ENCODE measurements around the gene GRID1.
"Not testable (repeated sequence)": the region's sequence is repeated elsewhere in the genome, so short reads cannot be mapped to it uniquely, and the experiment has no call there.

Gene GRID1

GRCh38 chr10:85850736-85851135, 515.9 kb downstream of the GRID1 start:
- no peak for DNase-seq

GRCh38 chr10:85849315-85849714, 517.3 kb downstream of the GRID1 start:
- no peak for DNase-seq

- no peak for DNase-seq
Measured at GRCh38 chr10:85848756-85849155, 517.8 kb downstream of the GRID1 start.

DNA sequence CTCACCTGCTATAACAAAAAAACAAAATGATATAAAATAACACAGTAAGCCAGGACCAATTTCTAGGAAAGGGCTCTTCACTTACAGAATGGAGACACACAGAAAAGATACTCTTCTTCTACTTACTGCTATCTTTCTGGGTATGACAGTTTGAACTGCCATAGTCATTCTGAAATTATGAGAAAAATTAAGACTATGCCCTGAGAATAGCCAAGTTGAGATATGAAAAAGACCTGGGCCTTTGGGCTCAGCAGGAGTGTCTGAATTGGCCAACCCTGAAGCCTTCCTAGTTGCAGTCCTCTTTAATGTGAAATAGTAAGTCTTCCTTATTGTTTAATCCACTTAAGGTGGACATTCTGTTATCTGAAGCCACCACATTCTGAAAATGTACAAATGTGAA, 519.5 kb downstream of the GRID1 start:
- no peak for DNase-seq

- DNase-seq = not testable (repeated sequence)
Measured at GRCh38 chr10:85838660-85839059, 527.9 kb downstream of the GRID1 start.

DNA sequence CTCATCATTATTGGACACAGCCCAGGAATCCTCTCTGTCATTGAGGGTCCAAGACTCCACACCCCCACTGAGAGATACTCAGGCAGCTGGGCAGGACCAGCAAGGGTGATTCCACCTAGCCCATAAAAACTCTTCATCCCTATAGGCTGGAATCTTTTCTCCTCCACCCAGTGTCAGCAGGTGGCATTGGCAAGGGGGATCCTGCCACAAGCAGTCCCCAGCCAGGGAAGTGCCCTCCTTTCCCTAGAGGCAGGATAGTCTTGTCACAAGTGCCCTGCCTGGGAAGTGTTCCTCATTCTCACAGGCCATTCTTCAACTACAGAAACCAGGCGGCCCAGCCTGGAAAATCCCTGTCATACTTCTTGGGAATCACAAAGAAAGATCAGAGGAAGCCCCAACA, 533.6 kb downstream of the GRID1 start:
- no peak for DNase-seq

GRCh38 chr10:85831422-85831821, 535.2 kb downstream of the GRID1 start:
- DNase-seq = no peak

DNA sequence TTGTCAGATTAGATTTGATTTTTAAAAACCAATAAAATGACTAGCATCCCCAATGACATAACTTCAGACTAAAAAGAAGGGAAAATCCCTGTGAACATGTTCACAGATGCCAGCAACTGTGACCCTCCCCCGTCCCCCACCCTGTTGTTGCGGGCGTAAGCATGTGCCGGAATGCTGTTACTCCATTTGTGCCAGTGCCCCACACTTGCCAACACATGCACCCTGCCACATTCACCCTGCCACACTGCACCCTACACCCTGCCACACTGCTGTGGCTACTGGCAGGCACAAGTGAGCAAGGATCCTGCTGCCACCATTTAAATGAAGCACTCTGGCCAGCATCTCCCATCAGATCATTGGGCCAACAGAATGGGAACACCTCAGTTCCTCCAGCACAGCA, 540.2 kb downstream of the GRID1 start:
- DNase-seq = no peak

DNA sequence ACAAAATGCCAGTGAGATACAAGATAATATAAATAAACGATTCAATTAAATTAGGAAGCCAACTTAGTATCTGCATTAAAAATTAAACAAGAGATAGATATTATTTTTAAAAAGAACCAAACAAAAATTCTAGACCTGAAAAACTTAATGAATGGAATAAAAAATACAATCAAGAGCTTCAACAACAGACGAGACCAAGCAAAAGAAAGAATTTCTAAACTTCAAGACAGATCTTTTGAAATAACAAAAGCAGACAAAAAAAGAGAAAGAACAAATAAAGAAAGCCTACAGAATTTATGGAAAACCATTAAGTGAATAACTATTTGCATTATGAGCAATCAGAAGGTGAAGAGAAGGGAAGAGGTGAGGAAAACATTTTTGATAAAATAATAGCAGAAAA, 555.2 kb downstream of the GRID1 start:
- no peak for DNase-seq

- DNase-seq = no peak
Measured at GRCh38 chr10:85810674-85811073, 555.9 kb downstream of the GRID1 start.

GRCh38 chr10:85795460-85795859, 571.1 kb downstream of the GRID1 start:
- DNase-seq = no peak

DNA sequence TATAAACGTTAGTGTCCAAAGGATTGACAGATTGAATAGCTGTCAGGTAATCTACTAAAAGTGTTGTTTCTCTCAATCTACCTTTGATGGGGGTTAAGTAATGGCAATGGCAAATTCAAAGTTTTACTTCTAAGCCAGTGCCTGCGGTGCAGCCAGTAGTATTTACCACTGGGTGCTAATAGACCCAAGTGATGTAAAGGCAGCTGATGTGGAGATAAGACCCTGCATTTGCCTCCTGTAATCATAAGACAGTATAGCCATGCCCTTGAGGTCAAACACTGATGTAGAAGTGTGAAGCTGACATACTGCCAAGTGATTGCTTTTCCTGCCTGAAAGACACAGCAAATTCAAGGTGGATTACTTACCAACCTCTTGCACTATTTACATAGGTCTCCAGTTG, 572.0 kb downstream of the GRID1 start:
- no peak for DNase-seq

GRCh38 chr10:85792533-85792858, 574.1 kb downstream of the GRID1 start:
- DNase-seq = no peak

DNA sequence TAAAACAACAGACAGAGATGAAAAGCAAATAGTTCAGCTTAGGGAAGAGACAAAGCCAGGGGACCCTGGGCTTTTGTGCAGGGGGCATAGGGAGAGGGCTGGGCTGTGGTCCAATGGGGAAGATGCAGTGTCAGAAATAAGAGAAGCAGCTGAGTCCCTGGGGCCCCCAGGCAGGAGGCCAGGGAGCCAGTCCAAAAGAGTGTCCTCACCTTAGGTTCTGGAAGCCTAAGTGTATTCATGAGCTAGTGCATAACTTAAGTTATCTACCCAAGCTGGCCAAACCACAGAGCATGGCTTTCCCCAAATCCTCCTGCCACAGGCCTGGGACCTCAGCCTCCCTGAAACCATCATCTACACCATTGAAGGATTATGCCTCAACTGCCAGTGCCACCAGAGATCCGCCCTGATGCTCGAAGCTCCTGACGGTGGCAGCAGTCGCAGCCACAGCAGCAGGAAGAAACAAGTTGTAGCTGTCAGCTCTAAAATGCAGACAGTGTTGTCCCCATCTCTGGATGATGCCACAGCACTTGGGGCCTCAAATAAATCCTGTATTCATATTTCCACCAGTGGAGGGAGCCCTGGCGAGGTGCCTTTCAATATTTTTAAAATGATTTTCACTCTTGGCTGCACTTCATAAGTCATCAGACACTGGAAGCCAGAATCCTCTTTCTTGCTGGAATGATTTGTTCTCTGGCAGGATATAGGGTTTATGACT, 574.6 kb downstream of the GRID1 start:
- no peak for DNase-seq

- no peak for DNase-seq
Measured at GRCh38 chr10:85789982-85790789, 576.4 kb downstream of the GRID1 start.

GRCh38 chr10:85789125-85789524, 577.5 kb downstream of the GRID1 start:
- no peak for DNase-seq

- DNase-seq = no peak
Measured at GRCh38 chr10:85788570-85788969, 578.0 kb downstream of the GRID1 start.

DNA sequence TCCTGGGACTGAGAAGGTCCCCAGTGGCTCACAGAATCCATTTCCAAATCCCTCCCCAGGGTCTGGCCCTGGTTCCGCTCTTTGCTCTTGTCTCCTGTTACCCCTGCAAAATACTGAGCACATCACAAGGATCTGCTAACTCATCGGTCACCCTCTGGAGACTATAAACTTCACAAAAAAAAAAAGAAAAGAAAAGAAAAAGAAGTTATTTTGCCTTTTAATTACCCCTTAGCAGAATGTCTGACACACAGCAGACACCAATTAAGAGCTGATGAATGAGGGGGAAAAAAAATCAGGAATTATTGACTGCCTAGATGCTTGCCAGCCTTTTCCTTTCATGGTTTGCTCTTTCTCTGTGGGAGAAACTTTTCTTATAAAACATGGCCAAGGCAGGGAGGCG, 578.7 kb downstream of the GRID1 start:
- DNase-seq = no peak

DNA sequence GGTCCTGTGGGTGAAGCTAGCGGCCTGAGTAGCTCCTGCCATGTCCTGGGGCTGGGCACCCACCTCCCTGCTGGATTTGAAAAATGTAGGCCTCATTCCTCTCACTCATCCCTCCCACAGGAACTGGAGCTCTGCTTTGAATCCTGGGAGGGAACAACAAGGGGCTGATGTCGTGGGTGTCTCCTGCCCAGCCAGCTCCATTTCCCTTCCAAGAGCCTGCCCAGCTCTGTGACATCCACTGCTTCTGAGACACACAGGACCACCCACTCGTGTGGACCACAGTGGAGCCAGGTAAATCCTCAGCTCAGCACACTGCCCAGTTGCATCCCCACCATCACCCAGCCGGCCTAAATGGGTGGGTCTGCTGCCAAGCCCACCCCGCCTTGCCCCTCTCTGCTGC, 579.2 kb downstream of the GRID1 start:
- no peak for DNase-seq

- no peak for DNase-seq
Measured at GRCh38 chr10:85786401-85786899, 580.1 kb downstream of the GRID1 start.

DNA sequence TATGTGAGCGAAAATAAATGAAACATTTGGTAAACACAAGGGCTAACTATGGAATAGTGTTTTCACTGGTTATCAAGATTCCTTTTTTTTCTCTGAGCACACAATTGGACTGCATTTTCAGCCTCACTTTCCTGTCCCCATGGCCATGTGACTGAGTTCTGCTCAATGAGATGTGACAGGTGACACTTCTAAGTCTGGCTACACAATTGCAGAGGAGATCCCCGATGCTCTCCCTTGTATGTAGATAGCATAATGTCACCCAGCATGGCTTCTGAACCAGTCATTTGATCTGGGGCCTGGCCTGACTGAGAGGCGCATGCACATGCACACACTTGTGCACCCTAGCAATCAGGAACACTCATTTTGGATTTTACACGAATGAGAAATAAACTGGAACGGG, 581.8 kb downstream of the GRID1 start:
- no peak for DNase-seq

- no peak for DNase-seq
Measured at GRCh38 chr10:85781404-85781803, 585.2 kb downstream of the GRID1 start.

- no peak for DNase-seq
Measured at GRCh38 chr10:85778074-85778473, 588.5 kb downstream of the GRID1 start.

- no peak for DNase-seq
Measured at GRCh38 chr10:85767891-85768290, 598.7 kb downstream of the GRID1 start.

DNA sequence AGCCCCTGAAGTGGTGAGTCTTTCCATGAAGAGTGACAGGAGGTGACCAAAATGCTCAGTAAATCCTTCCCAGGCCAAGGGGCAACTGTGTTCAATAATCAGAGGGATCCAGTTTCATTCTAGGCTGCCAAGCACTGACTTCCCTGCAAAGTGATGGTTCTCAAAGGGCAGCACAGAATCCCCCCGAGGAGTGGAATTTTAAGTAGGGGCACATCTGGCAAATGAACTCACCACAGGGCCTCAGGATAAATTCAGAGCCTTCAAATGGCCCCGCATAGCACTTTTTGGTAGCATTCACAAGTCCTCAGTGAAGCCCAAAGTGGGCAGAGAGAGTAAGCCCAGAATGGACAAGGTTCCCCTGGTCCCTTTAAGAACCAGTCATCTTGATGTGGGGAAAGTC, 602.5 kb downstream of the GRID1 start:
- DNase-seq = no peak

Data from activated CD8-positive, alpha-beta memory T cell treated with anti-CD3 and anti-CD28 coated beads, Interleukin-2, amount 50 U/mL, for 4 hours (primary cell).